HG03442 (cell line): ENCODE results near the gene LSAMP.

Source experiments
- ATAC-seq: cut with Tn5 transposase; IDR thresholded peaks from one replicate; pipeline ENCODE4 v1.9.1; 2021; ENCODE audit warnings: mild to moderate bottlenecking, moderate library complexity; ENCODE audit not compliant: unreplicated experiment

Gene LSAMP

GRCh38 chr3:116030131-116030850 lies 415.0 kb downstream of the LSAMP start:
- ATAC-seq: no peak

- ATAC-seq: no peak
Measured at GRCh38 chr3:116029266-116029665, 416.0 kb downstream of the LSAMP start.

- no peak for ATAC-seq
Measured at GRCh38 chr3:116028157-116028556, 417.1 kb downstream of the LSAMP start.

GRCh38 chr3:116020989-116021388 lies 424.3 kb downstream of the LSAMP start:
- ATAC-seq: no peak

- peak; percentile 91 for ATAC-seq
Measured at GRCh38 chr3:116020495-116020894, 424.8 kb downstream of the LSAMP start.

- no peak for ATAC-seq
Measured at GRCh38 chr3:116019254-116019763, 426.0 kb downstream of the LSAMP start.

GRCh38 chr3:116018646-116019045 lies 426.6 kb downstream of the LSAMP start:
- no peak for ATAC-seq

- no peak for ATAC-seq
Measured at GRCh38 chr3:116015931-116016330, 429.4 kb downstream of the LSAMP start.

GRCh38 chr3:116007000-116007399 lies 438.3 kb downstream of the LSAMP start:
- no peak for ATAC-seq

GRCh38 chr3:116005404-116005803 lies 439.9 kb downstream of the LSAMP start:
- no peak for ATAC-seq

GRCh38 chr3:116002235-116002634 lies 443.1 kb downstream of the LSAMP start:
- ATAC-seq: no peak

GRCh38 chr3:116001151-116001621 lies 444.1 kb downstream of the LSAMP start:
- no peak for ATAC-seq

- ATAC-seq: peak; percentile 92
Measured at GRCh38 chr3:116000311-116000710, 445.0 kb downstream of the LSAMP start.

- ATAC-seq: no peak
Measured at GRCh38 chr3:115999613-116000012, 445.7 kb downstream of the LSAMP start.

GRCh38 chr3:115999001-115999585 lies 446.2 kb downstream of the LSAMP start:
- ATAC-seq: no peak

GRCh38 chr3:115996420-115997108 lies 448.7 kb downstream of the LSAMP start:
- ATAC-seq: no peak

- no peak for ATAC-seq
Measured at GRCh38 chr3:115990669-115991068, 454.6 kb downstream of the LSAMP start.

- ATAC-seq: no peak
Measured at GRCh38 chr3:115989684-115990421, 455.4 kb downstream of the LSAMP start.

- no peak for ATAC-seq
Measured at GRCh38 chr3:115986555-115987207, 458.6 kb downstream of the LSAMP start.

GRCh38 chr3:115982629-115983028 lies 462.7 kb downstream of the LSAMP start:
- no peak for ATAC-seq

- ATAC-seq: no peak
Measured at GRCh38 chr3:115982108-115982507, 463.2 kb downstream of the LSAMP start.
